ENCODE measurements around the gene SKI. TPM values are rescaled to one million over a fixed set of nuclear protein-coding genes. Genes with fewer than 3 reads are reported as not detected.

Gene SKI
- total and polyA plus RNA-seq, 2 experiments from 2014 or later: 5.1 to 21.9 TPM

DNA sequence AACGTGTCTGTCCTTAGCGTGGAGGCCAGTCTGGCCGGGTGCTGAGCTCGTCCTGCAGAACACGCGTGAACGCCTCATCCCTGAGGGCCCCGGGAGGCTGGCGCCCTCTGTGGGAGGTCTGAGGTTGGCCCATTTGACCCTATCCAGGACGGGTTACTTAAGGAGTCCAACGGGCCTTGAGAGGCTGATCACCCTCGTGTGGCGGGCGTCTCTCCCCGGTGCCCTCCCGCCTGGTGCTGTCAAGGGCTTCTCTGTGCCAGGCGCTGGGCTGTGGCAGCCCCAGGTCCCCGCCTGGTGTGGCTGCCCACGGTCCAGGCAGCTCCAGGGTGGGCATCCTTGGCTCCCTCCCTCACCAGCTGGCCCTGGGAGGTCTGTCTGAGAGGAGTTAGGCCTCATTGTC is 9.7 kb downstream of the SKI start:
- 81% methylated on average over 19 of the region's 19 CpGs for WGBS (ENCODE audit: low lambda C conversion rate, missing lambda C conversion rate)
- peak overlapping the region; percentile 8 for H3K4me2 ChIP-seq
- H3K27ac ChIP-seq: no peak overlapping the region
- H3K4me1 ChIP-seq (ENCODE audit: insufficient read depth): peaks cover 55% of the 10 kb centered on the region
- no peak overlapping the region for H2AFZ ChIP-seq
- H3K4me3 ChIP-seq: no peak overlapping the region
- DNase-seq (ENCODE audit: low spot score): no peak
- no peaks in the 10 kb centered on the region for H3K9me3 ChIP-seq (ENCODE audit: low read depth)
- H3K27me3 ChIP-seq: no peaks in the 10 kb centered on the region
- no peaks in the 10 kb centered on the region for H3K9me2 ChIP-seq (replicated peaks; ENCODE audit: insufficient read depth)
- TF ChIP-seq EZH2phosphoT487 (IDR thresholded peaks at IDR 0.05; ENCODE audit: low read depth, severe bottlenecking, unreplicated experiment): no peak
- peaks cover 100% of the 10 kb centered on the region for H4K20me1 ChIP-seq (ENCODE audit: insufficient read depth, poor library complexity, severe bottlenecking)
- peaks cover 100% of the 10 kb centered on the region for H3K79me2 ChIP-seq
- H3K36me3 ChIP-seq (replicated peaks; ENCODE audit: insufficient read depth, low read depth): no peaks in the 10 kb centered on the region

GRCh38 chr1:2238361-2239012 is 10.4 kb downstream of the SKI start:
- Histone ChIP-seq H3K4me3 (no peak overlapping the region), H3K79me2 (peaks cover 100% of the 10 kb centered on the region), H3K9me3 (ENCODE audit: low read depth) (no peaks in the 10 kb centered on the region), H3K4me2 (peak overlapping the region; percentile 11), H3K27ac (no peak overlapping the region), H4K20me1 (ENCODE audit: insufficient read depth, poor library complexity, severe bottlenecking) (peaks cover 100% of the 10 kb centered on the region), H3K36me3 (replicated peaks; ENCODE audit: insufficient read depth, low read depth) (no peaks in the 10 kb centered on the region), H3K27me3 (no peaks in the 10 kb centered on the region), H3K9me2 (replicated peaks; ENCODE audit: insufficient read depth) (no peaks in the 10 kb centered on the region), H2AFZ (no peak overlapping the region), H3K4me1 (ENCODE audit: insufficient read depth) (peaks cover 48% of the 10 kb centered on the region)
- whole genome bisulfite sequencing (ENCODE audit: low lambda C conversion rate, missing lambda C conversion rate): 84% methylated on average over 25 of the region's 25 CpGs
- no peak for TF ChIP-seq EZH2phosphoT487 (IDR thresholded peaks at IDR 0.05; ENCODE audit: low read depth, severe bottlenecking, unreplicated experiment)
- TF ChIP-seq EZH2 (IDR thresholded peaks at IDR 0.05; ENCODE audit: borderline replicate concordance): no peak
- TF ChIP-seq, protein P1, sequence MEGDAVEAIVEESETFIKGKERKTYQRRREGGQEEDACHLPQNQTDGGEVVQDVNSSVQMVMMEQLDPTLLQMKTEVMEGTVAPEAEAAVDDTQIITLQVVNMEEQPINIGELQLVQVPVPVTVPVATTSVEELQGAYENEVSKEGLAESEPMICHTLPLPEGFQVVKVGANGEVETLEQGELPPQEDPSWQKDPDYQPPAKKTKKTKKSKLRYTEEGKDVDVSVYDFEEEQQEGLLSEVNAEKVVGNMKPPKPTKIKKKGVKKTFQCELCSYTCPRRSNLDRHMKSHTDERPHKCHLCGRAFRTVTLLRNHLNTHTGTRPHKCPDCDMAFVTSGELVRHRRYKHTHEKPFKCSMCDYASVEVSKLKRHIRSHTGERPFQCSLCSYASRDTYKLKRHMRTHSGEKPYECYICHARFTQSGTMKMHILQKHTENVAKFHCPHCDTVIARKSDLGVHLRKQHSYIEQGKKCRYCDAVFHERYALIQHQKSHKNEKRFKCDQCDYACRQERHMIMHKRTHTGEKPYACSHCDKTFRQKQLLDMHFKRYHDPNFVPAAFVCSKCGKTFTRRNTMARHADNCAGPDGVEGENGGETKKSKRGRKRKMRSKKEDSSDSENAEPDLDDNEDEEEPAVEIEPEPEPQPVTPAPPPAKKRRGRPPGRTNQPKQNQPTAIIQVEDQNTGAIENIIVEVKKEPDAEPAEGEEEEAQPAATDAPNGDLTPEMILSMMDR (IDR thresholded peaks at IDR 0.05; ENCODE audit: poor library complexity): no peak
- no peak for DNase-seq (ENCODE audit: low spot score)

- no peaks in the 10 kb centered on the region for H3K27me3 ChIP-seq
- no peaks in the 10 kb centered on the region for H3K9me3 ChIP-seq (ENCODE audit: low read depth)
- no peak for DNase-seq (ENCODE audit: low spot score)
- no peaks in the 10 kb centered on the region for H3K36me3 ChIP-seq (replicated peaks; ENCODE audit: insufficient read depth, low read depth)
- no peaks in the 10 kb centered on the region for H3K9me2 ChIP-seq (replicated peaks; ENCODE audit: insufficient read depth)
- peaks cover 100% of the 10 kb centered on the region for H3K79me2 ChIP-seq
- peaks cover 99% of the 10 kb centered on the region for H4K20me1 ChIP-seq (ENCODE audit: insufficient read depth, poor library complexity, severe bottlenecking)
- H2AFZ ChIP-seq: no peak overlapping the region
- H3K27ac ChIP-seq: no peak overlapping the region
- H3K4me1 ChIP-seq (ENCODE audit: insufficient read depth): peaks cover 43% of the 10 kb centered on the region
- peak overlapping the region; percentile 11 for H3K4me2 ChIP-seq
- TF ChIP-seq, protein P1 (IDR thresholded peaks at IDR 0.05; ENCODE audit: poor library complexity): no peak
- TF ChIP-seq EZH2phosphoT487 (IDR thresholded peaks at IDR 0.05; ENCODE audit: low read depth, severe bottlenecking, unreplicated experiment): no peak
- TF ChIP-seq EZH2 (IDR thresholded peaks at IDR 0.05; ENCODE audit: borderline replicate concordance): no peak
- 95% methylated on average over 6 of the region's 6 CpGs for WGBS (ENCODE audit: low lambda C conversion rate, missing lambda C conversion rate)
- no peak overlapping the region for H3K4me3 ChIP-seq
These were observed 10.9 kb downstream of the SKI start for GRCh38 chr1:2239013-2239370.

GRCh38 chr1:2239384-2239985 is 11.4 kb downstream of the SKI start:
- Histone ChIP-seq H3K36me3 (replicated peaks; ENCODE audit: insufficient read depth, low read depth) (no peaks in the 10 kb centered on the region), H3K9me2 (replicated peaks; ENCODE audit: insufficient read depth) (no peaks in the 10 kb centered on the region), H3K4me2 (peak overlapping the region; percentile 70), H2AFZ (no peak overlapping the region), H3K27me3 (no peaks in the 10 kb centered on the region), H3K9me3 (ENCODE audit: low read depth) (no peaks in the 10 kb centered on the region), H3K79me2 (peaks cover 100% of the 10 kb centered on the region), H3K4me1 (ENCODE audit: insufficient read depth) (peaks cover 39% of the 10 kb centered on the region), H3K4me3 (no peak overlapping the region), H4K20me1 (ENCODE audit: insufficient read depth, poor library complexity, severe bottlenecking) (peaks cover 99% of the 10 kb centered on the region), H3K27ac (peak overlapping the region; percentile 76)
- peak; percentile 4 for DNase-seq (ENCODE audit: low spot score)
- TF ChIP-seq EZH2phosphoT487 (IDR thresholded peaks at IDR 0.05; ENCODE audit: low read depth, severe bottlenecking, unreplicated experiment) (no peak), EZH2 (IDR thresholded peaks at IDR 0.05; ENCODE audit: borderline replicate concordance) (no peak)
- TF ChIP-seq, protein P1 (IDR thresholded peaks at IDR 0.05; ENCODE audit: poor library complexity): no peak
- 92% methylated on average over 30 of the region's 30 CpGs for WGBS (ENCODE audit: low lambda C conversion rate, missing lambda C conversion rate)
